Right lobe of liver (tissue), 4 donors: ENCODE measurements around the gene PBXIP1.
"Not testable (repeated sequence)": the region's sequence is repeated elsewhere in the genome, so short reads cannot be mapped to it uniquely, and the experiment has no call there.

ENCODE experiments used
- POLR2A ChIP-seq: fragments of 450-650 bp; IDR thresholded peaks from one replicate; pipeline ENCODE4 v1.6.1; 2017; ENCODE audit warnings: antibody characterized with exemption, mild to moderate bottlenecking
- TF ChIP-seq, protein P1 (sequence below), 4 donors: fragments of 200-600 bp in 3 of 4; fragments of 450-650 bp in 1 of 4; IDR thresholded peaks; one replicate each; pipeline versions ENCODE4 v1.5.1 to v1.8.0; 2016 to 2022; ENCODE audit warnings: antibody characterized with exemption in 4 of 4, mild to moderate bottlenecking in 2 of 4
- donor health status: DM: no; HTN: no; CAD: no.
- donor health status: DM: no; HTN: no; CAD: no.
- donor health status: DM: no; HTN: yes; CAD: no.

DNA sequence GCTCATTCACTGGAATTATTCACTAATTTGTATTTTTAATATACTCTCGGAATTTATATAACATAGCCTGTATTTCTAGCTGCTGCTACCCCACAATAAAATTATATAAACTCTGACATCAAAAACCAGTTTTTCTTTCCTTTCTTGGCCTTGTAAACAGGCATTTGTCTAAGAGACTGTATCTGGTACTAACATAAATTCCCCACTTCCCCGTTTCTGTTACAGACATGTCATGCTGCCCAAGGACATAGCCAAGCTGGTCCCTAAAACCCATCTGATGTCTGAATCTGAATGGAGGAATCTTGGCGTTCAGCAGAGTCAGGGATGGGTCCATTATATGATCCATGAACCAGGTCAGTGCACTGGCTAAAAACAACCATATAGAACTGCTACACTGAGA lies 21.9 kb upstream of the PBXIP1 start:
- TF ChIP-seq, protein P1, sequence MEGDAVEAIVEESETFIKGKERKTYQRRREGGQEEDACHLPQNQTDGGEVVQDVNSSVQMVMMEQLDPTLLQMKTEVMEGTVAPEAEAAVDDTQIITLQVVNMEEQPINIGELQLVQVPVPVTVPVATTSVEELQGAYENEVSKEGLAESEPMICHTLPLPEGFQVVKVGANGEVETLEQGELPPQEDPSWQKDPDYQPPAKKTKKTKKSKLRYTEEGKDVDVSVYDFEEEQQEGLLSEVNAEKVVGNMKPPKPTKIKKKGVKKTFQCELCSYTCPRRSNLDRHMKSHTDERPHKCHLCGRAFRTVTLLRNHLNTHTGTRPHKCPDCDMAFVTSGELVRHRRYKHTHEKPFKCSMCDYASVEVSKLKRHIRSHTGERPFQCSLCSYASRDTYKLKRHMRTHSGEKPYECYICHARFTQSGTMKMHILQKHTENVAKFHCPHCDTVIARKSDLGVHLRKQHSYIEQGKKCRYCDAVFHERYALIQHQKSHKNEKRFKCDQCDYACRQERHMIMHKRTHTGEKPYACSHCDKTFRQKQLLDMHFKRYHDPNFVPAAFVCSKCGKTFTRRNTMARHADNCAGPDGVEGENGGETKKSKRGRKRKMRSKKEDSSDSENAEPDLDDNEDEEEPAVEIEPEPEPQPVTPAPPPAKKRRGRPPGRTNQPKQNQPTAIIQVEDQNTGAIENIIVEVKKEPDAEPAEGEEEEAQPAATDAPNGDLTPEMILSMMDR (IDR thresholded peaks at IDR 0.05) = not testable (repeated sequence)
- not testable (repeated sequence) for TF ChIP-seq POLR2A
